Heart left ventricle (tissue), 13 donors: ENCODE results near the gene TMEM167B.

Experiments used
- POLR2A ChIP-seq, 2 donors: fragments of 450-650 bp; IDR thresholded peaks; one replicate each; pipeline ENCODE4 v1.6.1; 2017; ENCODE audit warnings: antibody characterized with exemption in 2 of 2, mild to moderate bottlenecking in 2 of 2, moderate library complexity in 2 of 2
- TF ChIP-seq, protein P1 (sequence below), 12 donors: fragments of 200-600 bp; sonication (generic) in 4 of 12; IDR thresholded peaks; one replicate each; pipeline versions ENCODE4 v1.5.0 to v1.8.0; 2018 to 2022; ENCODE audit warnings: antibody characterized with exemption in 12 of 12, mild to moderate bottlenecking in 5 of 12
- donor health status: ischemic (EF 13 %, LVEDD 7.1; RV severe dilation, severe dysfunction).
- donor health status: DM: no; HTN: yes; CAD: no.
- donor health status: DM: no; HTN: no; CAD: no.
- donor health status: ischemic (EF 25% LVEDD 6.9; RV normal size, moderate dysfunction).
- donor health status: ischemic (EF 25% LVEDD 5.7; RV mildly dilated, moderate dysfunction).
- donor health status: ischemic (EF 35%, LVEDD 5.7; RV mildly dilated, moderate dysfunction).
- donor health status: nonischemic (EF 11% LVEDD 7.7; RV severe dilation, severe dysfunction).
- donor health status: DM: yes; HTN: yes; CAD: no.
- donor health status: PGD.
- donor health status: ischemic (EF 29% LVEDD 5.4; RV normal size, mild dysfunction).
- donor health status: nonischemic (EF 23%, LVEDD 6.1; RV moderate dilation, normal function).

DNA sequence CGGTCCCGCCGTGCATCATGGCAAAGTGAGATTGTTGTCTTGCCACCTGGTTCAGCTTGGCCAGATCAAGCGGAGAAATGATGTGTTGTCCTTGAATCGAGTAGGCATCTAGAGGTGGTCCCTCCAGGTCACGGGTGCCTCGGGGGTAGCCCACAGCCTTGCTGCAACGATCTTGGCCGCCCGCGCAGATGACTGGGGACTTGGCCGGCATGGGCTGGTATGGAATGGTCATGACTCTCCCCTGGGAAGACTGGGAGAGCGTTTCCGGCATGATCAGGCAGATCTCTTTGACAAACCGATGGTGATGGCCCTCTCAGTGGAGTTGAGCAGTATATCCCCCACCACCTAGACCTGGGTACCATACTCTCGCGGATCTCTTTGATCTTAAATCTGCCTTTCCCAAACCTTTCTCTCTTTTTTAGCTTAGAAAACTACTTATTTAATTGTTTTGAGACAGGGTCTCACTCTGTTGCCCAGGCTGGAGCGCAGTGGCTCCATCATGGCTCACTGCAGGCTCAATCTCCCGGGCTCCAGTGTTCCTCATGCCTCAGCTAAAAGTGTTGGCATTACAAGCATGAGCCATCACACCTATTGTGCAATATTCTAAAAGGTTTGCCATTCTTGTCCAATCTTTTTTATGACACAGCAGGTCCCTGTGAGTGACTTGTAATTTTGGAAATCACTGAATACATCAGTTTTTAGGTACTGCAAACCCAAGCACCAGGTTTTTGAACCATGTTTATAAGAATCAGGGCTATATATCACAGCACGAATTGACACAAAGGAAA, 14.0 kb downstream of the TMEM167B start:
- TF ChIP-seq, protein P1, sequence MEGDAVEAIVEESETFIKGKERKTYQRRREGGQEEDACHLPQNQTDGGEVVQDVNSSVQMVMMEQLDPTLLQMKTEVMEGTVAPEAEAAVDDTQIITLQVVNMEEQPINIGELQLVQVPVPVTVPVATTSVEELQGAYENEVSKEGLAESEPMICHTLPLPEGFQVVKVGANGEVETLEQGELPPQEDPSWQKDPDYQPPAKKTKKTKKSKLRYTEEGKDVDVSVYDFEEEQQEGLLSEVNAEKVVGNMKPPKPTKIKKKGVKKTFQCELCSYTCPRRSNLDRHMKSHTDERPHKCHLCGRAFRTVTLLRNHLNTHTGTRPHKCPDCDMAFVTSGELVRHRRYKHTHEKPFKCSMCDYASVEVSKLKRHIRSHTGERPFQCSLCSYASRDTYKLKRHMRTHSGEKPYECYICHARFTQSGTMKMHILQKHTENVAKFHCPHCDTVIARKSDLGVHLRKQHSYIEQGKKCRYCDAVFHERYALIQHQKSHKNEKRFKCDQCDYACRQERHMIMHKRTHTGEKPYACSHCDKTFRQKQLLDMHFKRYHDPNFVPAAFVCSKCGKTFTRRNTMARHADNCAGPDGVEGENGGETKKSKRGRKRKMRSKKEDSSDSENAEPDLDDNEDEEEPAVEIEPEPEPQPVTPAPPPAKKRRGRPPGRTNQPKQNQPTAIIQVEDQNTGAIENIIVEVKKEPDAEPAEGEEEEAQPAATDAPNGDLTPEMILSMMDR (IDR thresholded peaks at IDR 0.05) = no peak
- TF ChIP-seq POLR2A (IDR thresholded peaks at IDR 0.05) = no peak
